C1 segment of cervical spinal cord (tissue), 14 donors: ENCODE data around the gene C19orf38.
"Not testable (repeated sequence)": the region's sequence is repeated elsewhere in the genome, so short reads cannot be mapped to it uniquely, and the experiment has no call there.

Experiments used
- DNase-seq, 14 donors: peaks; one replicate each; lab custom pipeline; 2025; lab: John Stamatoyannopoulos, UW

Gene C19orf38

GRCh38 chr19:10846500-10847202 is 1.6 kb upstream of the C19orf38 start:
- no peak for DNase-seq

- no peak for DNase-seq
Observed at GRCh38 chr19:10850631-10851030, 2.4 kb downstream of the C19orf38 start.

GRCh38 chr19:10852098-10852800 is 4.0 kb downstream of the C19orf38 start:
- no peak for DNase-seq

GRCh38 chr19:10852941-10853340 is 4.7 kb downstream of the C19orf38 start:
- no peak for DNase-seq

GRCh38 chr19:10854350-10855089 is 6.3 kb downstream of the C19orf38 start:
- no peak for DNase-seq

- DNase-seq = no peak
Observed at GRCh38 chr19:10855879-10856522, 7.8 kb downstream of the C19orf38 start.

- not testable (repeated sequence) for DNase-seq
Observed at GRCh38 chr19:10856899-10857298, 8.7 kb downstream of the C19orf38 start.

- no peak for DNase-seq
Observed at GRCh38 chr19:10858204-10858828, 10.1 kb downstream of the C19orf38 start.

- no peak for DNase-seq
Observed at GRCh38 chr19:10861103-10861651, 13.0 kb downstream of the C19orf38 start.

- DNase-seq = no peak
Observed at GRCh38 chr19:10862561-10863106, 14.4 kb downstream of the C19orf38 start.

- DNase-seq = no peak
Observed at GRCh38 chr19:10863107-10863717, 15.0 kb downstream of the C19orf38 start.

GRCh38 chr19:10864538-10864899 is 16.3 kb downstream of the C19orf38 start:
- DNase-seq = peak in 12 of 14 donors; percentile 19 to 77 (median 63)

- no peak for DNase-seq
Observed at GRCh38 chr19:10866495-10866894, 18.3 kb downstream of the C19orf38 start.

GRCh38 chr19:10868872-10869547 is 20.8 kb downstream of the C19orf38 start:
- no peak for DNase-seq

GRCh38 chr19:10869872-10870311 is 21.7 kb downstream of the C19orf38 start:
- DNase-seq = not testable (repeated sequence)

GRCh38 chr19:10870501-10870954 is 22.3 kb downstream of the C19orf38 start:
- DNase-seq = no peak

GRCh38 chr19:10870955-10871603 is 22.9 kb downstream of the C19orf38 start, which contains the start of gene CARM1:
Gene CARM1, plus strand, starts transcription at chr19:10871553. Its CDS starts 150 bp downstream, at chr19:10871703.
- DNase-seq = peak; percentile 90 to 100 (median 98)

- DNase-seq = peak in 5 of 14 donors; percentile 16 to 42 (median 39)
Observed at GRCh38 chr19:10871711-10872545, 23.7 kb downstream of the C19orf38 start.
